Stimulated activated CD8-positive, alpha-beta memory T cell treated with anti-CD3 and anti-CD28 coated beads, Interleukin-12 subunit alpha, Interleukin-12 subunit beta, amount 100 ng/mL, for 4 hours (primary cell): ENCODE measurements around the gene WWOX.

Experiments used
- DNase-seq: peaks from one replicate; pipeline ENCODE4 v3.0.0-alpha.2; 2020; ENCODE audit warnings: low read depth

WWOX gene

GRCh38 chr16:78620291-78620690 lies 520.8 kb downstream of the WWOX start:
- DNase-seq, result no peak

- no peak for DNase-seq
Observed at GRCh38 chr16:78623796-78624195, 524.3 kb downstream of the WWOX start.

- DNase-seq, result no peak
Observed at GRCh38 chr16:78624366-78624765, 524.9 kb downstream of the WWOX start.

GRCh38 chr16:78628461-78629045 lies 529.1 kb downstream of the WWOX start:
- no peak for DNase-seq

- no peak for DNase-seq
Observed at GRCh38 chr16:78629173-78629572, 529.7 kb downstream of the WWOX start.

- DNase-seq, result no peak
Observed at GRCh38 chr16:78630102-78630501, 530.6 kb downstream of the WWOX start.

GRCh38 chr16:78633551-78633950 lies 534.1 kb downstream of the WWOX start:
- no peak for DNase-seq

GRCh38 chr16:78635807-78636206 lies 536.4 kb downstream of the WWOX start:
- DNase-seq, result no peak

GRCh38 chr16:78638371-78638770 lies 538.9 kb downstream of the WWOX start:
- DNase-seq, result no peak

- DNase-seq, result no peak
Observed at GRCh38 chr16:78639775-78640174, 540.3 kb downstream of the WWOX start.

GRCh38 chr16:78640886-78641285 lies 541.4 kb downstream of the WWOX start:
- no peak for DNase-seq

GRCh38 chr16:78641433-78641832 lies 542.0 kb downstream of the WWOX start:
- DNase-seq, result no peak

GRCh38 chr16:78642621-78643285 lies 543.3 kb downstream of the WWOX start:
- DNase-seq, result no peak

GRCh38 chr16:78645657-78646056 lies 546.2 kb downstream of the WWOX start:
- no peak for DNase-seq

- DNase-seq, result no peak
Observed at GRCh38 chr16:78647019-78647418, 547.6 kb downstream of the WWOX start.

GRCh38 chr16:78647491-78647890 lies 548.0 kb downstream of the WWOX start:
- DNase-seq, result no peak

GRCh38 chr16:78648517-78648916 lies 549.1 kb downstream of the WWOX start:
- no peak for DNase-seq

GRCh38 chr16:78650339-78651074 lies 551.1 kb downstream of the WWOX start:
- DNase-seq, result no peak

GRCh38 chr16:78654929-78655328 lies 555.5 kb downstream of the WWOX start:
- no peak for DNase-seq

- DNase-seq, result no peak
Observed at GRCh38 chr16:78655331-78656113, 556.1 kb downstream of the WWOX start.

- DNase-seq, result no peak
Observed at GRCh38 chr16:78656887-78657286, 557.4 kb downstream of the WWOX start.

- DNase-seq, result no peak
Observed at GRCh38 chr16:78659216-78659615, 559.8 kb downstream of the WWOX start.
